ENCODE data around the gene THEM5. TPM values are rescaled to one million over a fixed set of nuclear protein-coding genes. Genes with fewer than 3 reads are reported as not detected.

The THEM5 gene
- polyA plus RNA-seq, 2 donors = 1.5 to 1.7 TPM

DNA sequence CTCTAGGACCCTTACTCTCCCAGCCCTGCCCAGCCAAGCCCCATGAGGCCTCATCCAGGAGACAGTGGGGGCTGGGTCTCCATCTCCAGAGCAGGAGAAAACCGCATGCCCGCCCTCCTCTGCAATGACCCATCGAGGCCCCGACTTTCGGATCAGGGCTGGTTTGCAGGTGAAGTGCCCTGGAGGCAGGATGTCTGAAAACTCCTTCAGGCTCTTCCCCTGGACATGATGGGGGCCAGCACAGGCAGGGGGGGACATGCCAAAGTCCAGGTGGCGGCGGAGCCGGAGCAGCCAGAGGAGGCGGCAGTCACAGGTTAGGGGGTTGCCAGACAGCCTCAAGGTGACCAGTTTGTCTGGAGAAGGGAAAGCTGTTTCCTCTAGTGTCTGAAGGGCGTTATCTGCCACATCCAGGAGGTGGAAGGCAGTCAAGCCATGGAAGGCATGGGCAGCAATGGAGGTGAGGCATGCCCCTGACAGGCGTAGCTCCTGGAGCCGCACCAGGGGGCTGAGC, 52.1 kb downstream of the THEM5 start:
- Histone ChIP-seq H3K27ac (ENCODE audit: low read depth in 2 of 2, low read length in 1 of 2) (no peak overlapping the region), H3K4me3 (ENCODE audit: low read depth in 1 of 2, low read length in 2 of 2) (no peak overlapping the region), H3K9me3 (ENCODE audit: control insufficient read depth in 2 of 2, insufficient read depth in 1 of 2, low read depth in 1 of 2, low read length in 1 of 2) (no peaks in the 10 kb centered on the region), H3K27me3 (ENCODE audit: control insufficient read depth in 1 of 2, insufficient read depth in 2 of 2, low read length in 2 of 2) (no peaks in the 10 kb centered on the region), H3K36me3 (ENCODE audit: control insufficient read depth in 2 of 2, insufficient read depth in 2 of 2, low read length in 1 of 2) (no peaks in the 10 kb centered on the region), H3K4me1 (ENCODE audit: control insufficient read depth in 2 of 2, insufficient read depth in 2 of 2, low read length in 1 of 2) (peaks cover 0 to 4% of the 10 kb centered on the region in 2 donors)
- WGBS, 2 donors = 91 to 95% methylated on average over 12 of the region's 12 CpGs

DNA sequence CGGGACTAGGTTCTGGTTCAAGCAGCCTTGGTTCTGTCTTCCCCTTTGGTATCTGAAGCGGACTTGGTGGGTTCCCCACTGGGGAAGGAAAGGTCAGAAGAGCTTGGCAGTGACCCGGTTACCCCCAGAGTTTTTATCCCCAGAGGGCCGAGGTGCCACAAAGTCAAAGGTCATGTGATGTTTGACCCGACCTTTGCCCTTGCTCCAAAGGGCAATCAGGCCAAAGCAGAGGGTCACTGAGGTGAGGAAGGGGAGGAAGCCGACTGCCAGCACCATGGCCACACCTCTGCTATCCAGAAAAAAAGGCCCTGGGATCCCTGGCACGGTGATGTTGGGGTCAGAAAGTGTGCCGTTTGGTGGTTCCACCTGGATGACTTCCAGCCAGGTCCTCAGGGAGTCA, 52.7 kb downstream of the THEM5 start:
- 58 to 70% methylated on average over 8 of the region's 8 CpGs for WGBS, 2 donors
- Histone ChIP-seq H3K4me1 (ENCODE audit: control insufficient read depth in 2 of 2, insufficient read depth in 2 of 2, low read length in 1 of 2) (peaks cover 0 to 4% of the 10 kb centered on the region in 2 donors), H3K27me3 (ENCODE audit: control insufficient read depth in 1 of 2, insufficient read depth in 2 of 2, low read length in 2 of 2) (no peaks in the 10 kb centered on the region), H3K9me3 (ENCODE audit: control insufficient read depth in 2 of 2, insufficient read depth in 1 of 2, low read depth in 1 of 2, low read length in 1 of 2) (no peaks in the 10 kb centered on the region), H3K36me3 (ENCODE audit: control insufficient read depth in 2 of 2, insufficient read depth in 2 of 2, low read length in 1 of 2) (no peaks in the 10 kb centered on the region), H3K4me3 (ENCODE audit: low read depth in 1 of 2, low read length in 2 of 2) (no peak overlapping the region), H3K27ac (ENCODE audit: low read depth in 2 of 2, low read length in 1 of 2) (no peak overlapping the region)

DNA sequence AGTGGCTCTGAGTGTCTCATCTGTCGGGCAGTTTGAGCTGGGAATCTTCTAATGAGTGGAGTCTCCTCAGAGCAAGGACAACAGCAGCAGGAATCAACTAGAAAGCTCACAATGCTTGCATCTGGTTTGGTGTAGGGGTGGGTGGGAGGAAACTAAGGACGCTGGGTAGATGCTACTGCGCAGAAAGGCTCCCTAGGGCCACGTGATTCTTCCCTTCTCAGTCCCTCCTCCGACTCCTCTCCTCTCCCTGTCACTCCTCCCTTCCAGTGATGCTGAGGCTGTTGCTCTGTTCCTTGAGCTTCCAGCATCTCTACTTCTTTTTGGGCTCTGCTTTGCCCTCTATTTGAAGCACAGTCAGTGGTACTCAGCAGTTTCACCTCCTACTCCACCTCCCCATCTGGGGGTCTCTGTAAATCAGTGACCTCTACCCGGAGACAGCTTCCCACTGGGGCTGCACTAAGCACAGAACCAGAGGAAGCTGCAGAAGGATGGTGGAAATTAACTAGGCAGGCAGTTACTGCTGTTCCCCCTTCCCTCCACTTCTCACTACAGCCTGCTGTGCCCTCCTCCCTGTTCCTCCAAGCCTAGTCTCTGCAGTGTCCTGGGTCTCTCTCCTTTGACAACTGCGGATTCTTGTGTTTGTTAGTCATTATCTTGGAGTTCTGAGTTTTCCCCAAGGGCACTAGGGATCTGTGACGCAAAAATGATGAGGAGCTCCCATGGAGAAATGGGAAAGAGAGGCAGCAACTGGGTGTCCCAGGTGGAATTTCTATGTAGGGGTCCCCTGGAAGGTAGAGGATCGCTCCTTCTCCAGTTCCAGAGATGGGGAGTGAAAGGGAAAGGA, 54.1 kb downstream of the THEM5 start:
- Histone ChIP-seq H3K9me3 (ENCODE audit: control insufficient read depth in 2 of 2, insufficient read depth in 1 of 2, low read depth in 1 of 2, low read length in 1 of 2) (no peaks in the 10 kb centered on the region), H3K4me1 (ENCODE audit: control insufficient read depth in 2 of 2, insufficient read depth in 2 of 2, low read length in 1 of 2) (peaks cover 0 to 4% of the 10 kb centered on the region in 2 donors), H3K36me3 (ENCODE audit: control insufficient read depth in 2 of 2, insufficient read depth in 2 of 2, low read length in 1 of 2) (no peaks in the 10 kb centered on the region), H3K27me3 (ENCODE audit: control insufficient read depth in 1 of 2, insufficient read depth in 2 of 2, low read length in 2 of 2) (no peaks in the 10 kb centered on the region), H3K4me3 (ENCODE audit: low read depth in 1 of 2, low read length in 2 of 2) (no peak overlapping the region), H3K27ac (ENCODE audit: low read depth in 2 of 2, low read length in 1 of 2) (no peak overlapping the region)
- 53 to 65% methylated on average over 9 of the region's 9 CpGs for WGBS, 2 donors

DNA sequence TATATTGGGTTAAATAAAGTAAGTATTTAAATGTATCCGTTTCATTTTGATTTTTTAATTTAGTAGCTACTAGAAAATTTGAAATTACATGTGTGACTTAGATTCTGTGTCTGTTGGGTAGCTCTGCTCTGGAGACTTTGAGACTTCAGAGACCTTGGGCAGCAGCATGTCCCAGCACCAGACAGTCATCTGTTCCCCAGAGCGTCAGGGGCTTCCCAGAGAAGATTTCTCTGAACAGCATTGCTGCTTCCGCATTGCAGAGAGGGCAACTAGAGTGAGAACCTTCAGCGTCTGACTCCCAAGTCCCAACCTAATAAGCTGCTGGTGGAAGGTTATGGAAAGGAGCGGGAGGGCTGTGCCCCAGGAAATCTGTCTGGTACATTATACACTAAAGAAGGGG, 54.9 kb downstream of the THEM5 start:
- no peaks in the 10 kb centered on the region for H3K36me3 ChIP-seq (ENCODE audit: control insufficient read depth in 2 of 2, insufficient read depth in 2 of 2, low read length in 1 of 2)
- no peaks in the 10 kb centered on the region for H3K9me3 ChIP-seq (ENCODE audit: control insufficient read depth in 2 of 2, insufficient read depth in 1 of 2, low read depth in 1 of 2, low read length in 1 of 2)
- no peak overlapping the region for H3K4me3 ChIP-seq (ENCODE audit: low read depth in 1 of 2, low read length in 2 of 2)
- no peak overlapping the region for H3K27ac ChIP-seq (ENCODE audit: low read depth in 2 of 2, low read length in 1 of 2)
- 87 to 88% methylated on average over 5 of the region's 5 CpGs for WGBS, 2 donors
- peaks cover 0 to 4% of the 10 kb centered on the region in 2 donors for H3K4me1 ChIP-seq (ENCODE audit: control insufficient read depth in 2 of 2, insufficient read depth in 2 of 2, low read length in 1 of 2)
- H3K27me3 ChIP-seq (ENCODE audit: control insufficient read depth in 1 of 2, insufficient read depth in 2 of 2, low read length in 2 of 2) = no peaks in the 10 kb centered on the region

Other genes starting within 250 kb of the THEM5 start
- 1 to 10 TPM; 3.9 to 5.1 TPM for gene SNX27, start 241.7 kb downstream of the THEM5 start, polyA plus RNA-seq
- under 1 TPM; 0.04 to 0.05 TPM for gene CELF3, start 136.9 kb downstream of the THEM5 start, polyA plus RNA-seq
- gene RIIAD1, start 132.2 kb downstream of the THEM5 start, polyA plus RNA-seq = not detected
- gene MRPL9, start 90.2 kb downstream of the THEM5 start, polyA plus RNA-seq = 10 to 100 TPM; 49.9 to 53.9 TPM
- 1 to 10 TPM; 1.1 to 1.5 TPM for gene TDRKH, start 63.2 kb downstream of the THEM5 start, polyA plus RNA-seq
- under 1 TPM in 1 of 2 donors, not detected in 1; 0.08 TPM for gene LINGO4, start 48.3 kb downstream of the THEM5 start, polyA plus RNA-seq
- 1 to 10 TPM; 1.5 to 3.4 TPM for gene RORC, start 21.9 kb downstream of the THEM5 start, polyA plus RNA-seq
- gene C2CD4D, start 13.9 kb downstream of the THEM5 start, polyA plus RNA-seq = under 1 TPM; 0.12 to 0.19 TPM
- 1 to 10 TPM; 5.5 to 7.2 TPM for gene THEM4, start 55.8 kb upstream of the THEM5 start, polyA plus RNA-seq
- gene S100A10, start 140.1 kb upstream of the THEM5 start, polyA plus RNA-seq = 1,000 to 10,000 TPM; 1,247 to 2,455 TPM
- over 10,000 TPM in 1 of 2 donors, 1,000 to 10,000 TPM in 1; 5,583 to 11,944 TPM for gene S100A11, start 183.3 kb upstream of the THEM5 start, polyA plus RNA-seq
- gene TCHHL1, start 235.4 kb upstream of the THEM5 start, polyA plus RNA-seq = not detected

All from esophagus (tissue), 2 donors.